RCC 7860 (cell line): Measurements from ENCODE around the gene IL17RC.
A peak's percentile ranks its signal among the peaks of the same experiment; 100 is the strongest.
"Not testable (repeated sequence)": the region's sequence is repeated elsewhere in the genome, so short reads cannot be mapped to it uniquely, and the experiment has no call there.

Source experiments
- DNase-seq: peaks from one replicate; pipeline ENCODE4 v3.0.0-alpha.2; 2015; ENCODE audit warnings: low spot score
- FAIRE-seq: peaks from 2 replicates; lab custom pipeline; 2012; peaks lifted over from hg19 to GRCh38; lab: Jason Lieb, UNC

The IL17RC gene

GRCh38 chr3:9914559-9915253, 2.2 kb upstream of the IL17RC start:
- no peak for FAIRE-seq
- no peak for DNase-seq

GRCh38 chr3:9915254-9916141, 1.4 kb upstream of the IL17RC start:
- DNase-seq (peak; percentile 34), FAIRE-seq (no peak)

GRCh38 chr3:9916346-9916733, 558 bp upstream of the IL17RC start:
- FAIRE-seq = no peak

GRCh38 chr3:9917820-9918219, 922 bp downstream of the IL17RC start:
- FAIRE-seq (no peak), DNase-seq (no peak)

More at GRCh38 chr3:9916346-9916733, 558 bp upstream of the IL17RC start:
- DNase-seq = no peak

- no peak for DNase-seq
- no peak for FAIRE-seq
These were observed 1.6 kb downstream of the IL17RC start for GRCh38 chr3:9918261-9919038.

GRCh38 chr3:9928158-9928557, 11.3 kb downstream of the IL17RC start:
- no peak for FAIRE-seq
- DNase-seq = no peak

- DNase-seq = no peak
- FAIRE-seq = no peak
These were observed 14.0 kb downstream of the IL17RC start for GRCh38 chr3:9930804-9931418.

GRCh38 chr3:9932535-9932842, 15.6 kb downstream of the IL17RC start:
- DNase-seq = no peak
- FAIRE-seq = no peak

- no peak for FAIRE-seq
These were observed 16.1 kb downstream of the IL17RC start for GRCh38 chr3:9932843-9933560.

GRCh38 chr3:9933561-9934234, 16.8 kb downstream of the IL17RC start, which contains the start of gene CRELD1:
Gene CRELD1 (plus strand): TSS chr3:9933834. CDS start chr3:9934439, 605 bp downstream.
- FAIRE-seq = no peak
- DNase-seq = peak; percentile 82

More at GRCh38 chr3:9932843-9933560, 16.1 kb downstream of the IL17RC start:
- peak; percentile 66 for DNase-seq

- DNase-seq = no peak
- no peak for FAIRE-seq
These were observed 17.3 kb downstream of the IL17RC start for GRCh38 chr3:9934235-9934621.

- FAIRE-seq (no peak), DNase-seq (no peak)
These were observed 18.1 kb downstream of the IL17RC start for GRCh38 chr3:9934993-9935392.

GRCh38 chr3:9935966-9936510, 19.1 kb downstream of the IL17RC start:
- DNase-seq = no peak
- FAIRE-seq = no peak

GRCh38 chr3:9937486-9938238, 20.8 kb downstream of the IL17RC start:
- FAIRE-seq = no peak
- no peak for DNase-seq

- DNase-seq (no peak), FAIRE-seq (no peak)
These were observed 22.1 kb downstream of the IL17RC start for GRCh38 chr3:9938966-9939365.

- FAIRE-seq, DNase-seq: not testable (repeated sequence)
These were observed 23.0 kb downstream of the IL17RC start for GRCh38 chr3:9939906-9940305.

GRCh38 chr3:9940746-9941145, 23.8 kb downstream of the IL17RC start:
- FAIRE-seq (no peak), DNase-seq (no peak)

GRCh38 chr3:9942164-9942563, 25.3 kb downstream of the IL17RC start:
- no peak for DNase-seq
- no peak for FAIRE-seq
